Adrenal gland (tissue), 12 donors: ENCODE results near the gene ST3GAL3. TPM values are rescaled to one million over a fixed set of nuclear protein-coding genes. Genes with fewer than 3 reads are reported as not detected.

Experiments used
- DNase-seq, 7 donors: peaks; one replicate each; pipeline ENCODE4 v3.0.0-alpha.2; 2019 to 2020
- H3K27ac ChIP-seq, 5 donors: fragments of 200-600 bp; sonication (generic) in 4 of 5; 1 replicate in 3 of 5; 2 replicates in 2 of 5; pipeline versions ENCODE4 v1.5.1 to v1.8.0; 2016 to 2020; ENCODE audit warnings: mild to moderate bottlenecking in 1 of 5
- H3K27me3 ChIP-seq: fragments of 200-600 bp; 2 replicates; pipeline ENCODE4 v1.8.0; 2021
- H3K36me3 ChIP-seq, 2 donors: fragments of 200-600 bp; replicated peaks in 1 of 2; 1 replicate in 1 of 2; 2 replicates in 1 of 2; pipeline versions ENCODE4 v1.5.1 to v1.8.0; 2018 to 2022
- H3K4me1 ChIP-seq, 2 donors: fragments of 200-600 bp; replicated peaks in 1 of 2; 1 replicate in 1 of 2; 2 replicates in 1 of 2; pipeline versions ENCODE4 v1.5.1 to v1.8.0; 2018 to 2021
- H3K4me3 ChIP-seq, 4 donors: fragments of 200-600 bp; sonication (generic) in 3 of 4; one replicate each; pipeline ENCODE4 v1.5.1; 2016 to 2018
- H3K9me3 ChIP-seq, 3 donors: fragments of 200-600 bp; sonication (generic) in 1 of 3; replicated peaks in 1 of 3; 1 replicate in 2 of 3; 2 replicates in 1 of 3; pipeline versions ENCODE4 v1.5.1 to v1.8.0; 2016 to 2021
- POLR2A ChIP-seq, 2 donors: fragments of 450-650 bp; IDR thresholded peaks; one replicate each; pipeline ENCODE4 v1.6.1; 2017; ENCODE audit warnings: antibody characterized with exemption in 2 of 2, mild to moderate bottlenecking in 2 of 2, moderate library complexity in 1 of 2
- WGBS, 4 donors: extraction: QIAGEN DNeasy Blood & Tissue Kit in 2 of 4; methylation state at CpG; one replicate each; pipeline versions ENCODE4 v1.1.5 to v1.1.7; 2013 to 2017; 5-methylcytosine and 5-hydroxymethylcytosine counted together
- intact Hi-C, 2 donors: fragments of 100-400 bp; cut with DNase I; formaldehyde crosslinking; loops; one replicate each; pipeline versions ENCODE4 v1.14.1 to v1.15.0; 2022 to 2023
- polyA plus RNA-seq, 3 donors: library from polyadenylated mRNA; stranded (reverse); fragments of 200-250 nt in 2 of 3; fragments of 350-450 nt in 1 of 3; fragmentation: Illumina TruSeq in 1 of 3; extraction: RNeasy Lipid Tissue Mini Kit (QIAGEN cat#74804) in 1 of 3; gene quantifications; one replicate each; pipeline ENCODE4 v1.2.3, GENCODE V29; 2013 to 2014
- total RNA-seq, 9 donors: library from RNA; depleted of rRNA in 4 of 9; stranded (reverse); fragments of >200 nt in 4 of 9; fragments of 120-200 nt in 1 of 9; fragmentation: NEBNext Ultra II Directional in 1 of 9; extraction: Animal tissue kit (Norgen Biotek cat#: 25700) in 1 of 9; gene quantifications; one replicate each; pipeline versions ENCODE4 v1.1.0 to v1.2.4, GENCODE V29; 2013 to 2023
- TF ChIP-seq, protein P1 (sequence below), 6 experiments: fragments of 450-650 bp in 4 of 6; fragments of 200-600 bp in 2 of 6; sonication (generic) in 1 of 6; IDR thresholded peaks; 1 replicate in 5 of 6; 2 replicates in 1 of 6; pipeline versions ENCODE4 v1.5.1 to v1.8.0; 2016 to 2021; ENCODE audit warnings: antibody characterized with exemption in 6 of 6, mild to moderate bottlenecking in 2 of 6, moderate library complexity in 1 of 6
- donor health status: healthy with polysubstance abuse.
- donor health status: Bipolar disorder and iron deficiency.
- donor health status: DM: yes; HTN: yes; CAD: no.
- donor health status: DM: no; HTN: no; CAD: no.
- donor health status: DM: no; HTN: no; CAD: no.
- donor health status: DM: yes; HTN: yes; CAD: no.

ST3GAL3 gene
- total and polyA plus RNA-seq, 12 donors: 15.6 to 47.5 (median 27.7) TPM

DNA sequence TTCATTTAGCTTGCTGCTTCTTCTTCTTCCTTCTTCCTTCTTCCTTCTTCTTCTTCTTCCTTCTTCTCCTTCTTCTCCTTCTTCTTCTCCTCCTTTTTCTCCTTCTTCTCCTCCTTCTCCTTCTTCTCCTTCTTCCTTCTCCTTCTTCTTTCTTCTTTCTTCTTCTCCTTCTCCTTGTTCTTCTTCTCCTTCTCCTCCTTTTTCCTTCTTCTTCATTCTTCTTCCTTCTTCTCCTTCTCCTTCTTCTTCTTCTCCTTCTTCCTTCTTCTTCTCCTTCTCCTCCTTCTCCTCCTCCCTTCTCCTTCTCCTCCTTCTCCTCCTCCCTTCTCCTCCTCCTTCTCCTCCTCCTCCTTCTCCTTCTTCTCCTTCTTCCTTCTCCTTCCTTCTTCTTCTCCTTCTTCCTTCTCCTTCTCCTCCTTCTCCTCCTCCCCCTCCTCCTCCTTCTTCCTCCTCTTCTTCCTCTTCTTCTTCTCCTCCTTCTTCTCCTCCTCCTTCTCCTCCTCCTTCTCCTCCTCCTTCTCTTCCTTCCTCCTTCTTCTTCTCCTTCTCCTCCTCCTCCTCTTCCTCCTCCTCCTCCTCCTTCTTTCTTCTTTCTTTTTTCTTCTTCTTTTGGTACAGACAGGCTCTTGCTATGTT lies 110.1 kb downstream of the ST3GAL3 start:
- no peak for DNase-seq
- H3K36me3 ChIP-seq: no peaks in the 10 kb centered on the region
- no peak for TF ChIP-seq POLR2A (IDR thresholded peaks at IDR 0.05)
- TF ChIP-seq, protein P1, sequence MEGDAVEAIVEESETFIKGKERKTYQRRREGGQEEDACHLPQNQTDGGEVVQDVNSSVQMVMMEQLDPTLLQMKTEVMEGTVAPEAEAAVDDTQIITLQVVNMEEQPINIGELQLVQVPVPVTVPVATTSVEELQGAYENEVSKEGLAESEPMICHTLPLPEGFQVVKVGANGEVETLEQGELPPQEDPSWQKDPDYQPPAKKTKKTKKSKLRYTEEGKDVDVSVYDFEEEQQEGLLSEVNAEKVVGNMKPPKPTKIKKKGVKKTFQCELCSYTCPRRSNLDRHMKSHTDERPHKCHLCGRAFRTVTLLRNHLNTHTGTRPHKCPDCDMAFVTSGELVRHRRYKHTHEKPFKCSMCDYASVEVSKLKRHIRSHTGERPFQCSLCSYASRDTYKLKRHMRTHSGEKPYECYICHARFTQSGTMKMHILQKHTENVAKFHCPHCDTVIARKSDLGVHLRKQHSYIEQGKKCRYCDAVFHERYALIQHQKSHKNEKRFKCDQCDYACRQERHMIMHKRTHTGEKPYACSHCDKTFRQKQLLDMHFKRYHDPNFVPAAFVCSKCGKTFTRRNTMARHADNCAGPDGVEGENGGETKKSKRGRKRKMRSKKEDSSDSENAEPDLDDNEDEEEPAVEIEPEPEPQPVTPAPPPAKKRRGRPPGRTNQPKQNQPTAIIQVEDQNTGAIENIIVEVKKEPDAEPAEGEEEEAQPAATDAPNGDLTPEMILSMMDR (IDR thresholded peaks at IDR 0.05): no peak

DNA sequence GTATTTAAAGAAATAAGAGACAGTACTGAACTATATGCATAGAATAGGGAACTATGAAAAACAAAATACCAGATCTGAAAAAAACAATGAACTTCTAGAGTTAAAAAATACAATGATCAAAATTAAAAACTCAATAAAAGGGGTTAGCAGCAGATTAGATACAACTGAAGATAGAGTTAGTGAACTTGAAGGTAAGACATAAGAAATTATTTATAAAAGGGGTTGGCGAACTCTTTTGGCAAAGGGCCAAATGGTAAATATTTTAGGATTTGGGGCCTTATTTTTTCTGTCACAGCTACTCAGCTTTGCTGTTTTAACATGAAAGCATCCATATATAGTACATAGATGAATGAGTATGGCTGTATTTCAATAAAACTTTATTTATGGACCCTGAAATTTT lies 111.4 kb downstream of the ST3GAL3 start:
- no peak for TF ChIP-seq POLR2A (IDR thresholded peaks at IDR 0.05)
- TF ChIP-seq, protein P1 (IDR thresholded peaks at IDR 0.05): no peak
- H3K27ac ChIP-seq: no peak overlapping the region
- H3K4me3 ChIP-seq: no peak overlapping the region
- H3K36me3 ChIP-seq: no peaks in the 10 kb centered on the region
- H3K9me3 ChIP-seq: no peaks in the 10 kb centered on the region
- intact Hi-C loops: no loop called here
- DNase-seq: no peak
- H3K27me3 ChIP-seq: no peaks in the 10 kb centered on the region
- peaks cover 8 to 10% of the 10 kb centered on the region in 2 donors for H3K4me1 ChIP-seq
- WGBS, 4 donors: 98 to 100% (median 100%) methylated on average over 1 of the region's 1 CpG

More for the DNA sequence above, 110.1 kb downstream of the ST3GAL3 start:
- Histone ChIP-seq H3K4me3 (no peak overlapping the region), H3K9me3 (no peaks in the 10 kb centered on the region), H3K27ac (no peak overlapping the region), H3K4me1 (peaks cover 13% of the 10 kb centered on the region in 2 donors), H3K27me3 (no peaks in the 10 kb centered on the region)
- intact Hi-C loops: no loop called here

DNA sequence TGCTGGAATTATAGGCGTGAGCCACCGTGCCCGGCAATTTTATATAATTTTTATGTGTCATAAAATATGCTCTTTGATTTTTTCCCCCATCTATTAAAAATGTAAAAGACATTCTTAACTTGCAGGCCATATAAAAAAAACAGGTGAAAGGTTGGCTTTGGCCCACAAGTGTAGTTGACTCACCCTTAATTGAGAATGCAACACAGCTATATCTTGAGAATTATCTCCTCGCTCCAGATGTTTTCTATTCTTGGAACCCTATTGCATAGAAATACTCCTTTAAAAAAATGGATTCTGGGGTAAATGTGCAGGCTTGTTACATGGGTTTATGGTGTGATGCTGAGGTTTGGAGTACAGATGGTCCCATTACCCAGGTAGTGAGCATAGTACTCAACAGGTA lies 112.0 kb downstream of the ST3GAL3 start:
- peaks cover 10 to 12% of the 10 kb centered on the region in 2 donors for H3K4me1 ChIP-seq
- TF ChIP-seq, protein P1 (IDR thresholded peaks at IDR 0.05): no peak
- no peak for TF ChIP-seq POLR2A (IDR thresholded peaks at IDR 0.05)
- no peaks in the 10 kb centered on the region for H3K36me3 ChIP-seq
- intact Hi-C loops: no loop called here
- no peak for DNase-seq
- H3K9me3 ChIP-seq: no peaks in the 10 kb centered on the region
- no peaks in the 10 kb centered on the region for H3K27me3 ChIP-seq
- no peak overlapping the region for H3K27ac ChIP-seq
- WGBS, 4 donors: 95 to 99% (median 96%) methylated on average over 4 of the region's 4 CpGs
- no peak overlapping the region for H3K4me3 ChIP-seq

DNA sequence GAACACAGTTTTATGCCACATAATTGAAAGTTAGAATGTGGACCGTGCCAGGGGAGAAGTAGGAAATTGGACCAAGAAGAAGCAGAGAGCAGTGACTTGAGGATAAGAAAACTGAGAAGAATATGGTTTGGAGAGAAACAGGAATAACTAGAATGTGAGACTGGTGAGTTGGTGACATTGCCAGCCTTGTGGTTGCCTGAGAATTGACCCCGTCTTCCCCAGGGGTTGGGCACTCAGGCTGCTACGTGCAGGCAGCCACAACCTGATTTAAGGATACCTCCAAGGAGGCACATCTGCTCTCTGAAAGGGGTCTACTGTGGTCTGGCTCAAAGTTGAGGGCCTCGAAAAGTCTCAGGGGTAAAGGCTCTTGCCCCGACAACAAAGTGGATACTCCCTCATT lies 114.1 kb downstream of the ST3GAL3 start:
- Histone ChIP-seq H3K9me3 (no peaks in the 10 kb centered on the region), H3K36me3 (no peaks in the 10 kb centered on the region), H3K4me3 (no peak overlapping the region), H3K4me1 (peaks cover 10 to 13% of the 10 kb centered on the region in 2 donors), H3K27ac (no peak overlapping the region), H3K27me3 (no peaks in the 10 kb centered on the region)
- TF ChIP-seq POLR2A (IDR thresholded peaks at IDR 0.05): no peak
- TF ChIP-seq, protein P1 (IDR thresholded peaks at IDR 0.05): no peak
- intact Hi-C loops: no loop called here
- no peak for DNase-seq
- 78 to 96% (median 89%) methylated on average over 5 of the region's 5 CpGs for WGBS, 4 donors
